Mucosa of descending colon (tissue), 3 donors: ENCODE measurements around the gene PFDN1. TPM values are rescaled to one million over a fixed set of nuclear protein-coding genes. Genes with fewer than 3 reads are reported as not detected.

Experiments used
- ATAC-seq: fragments of 200-7000 bp; cut with Tn5 transposase; one replicate; pipeline ENCODE4 v1.9.1; 2020; ENCODE audit warnings: mild to moderate bottlenecking, moderate library complexity
- DNase-seq, 3 donors: peaks; one replicate each; pipeline ENCODE4 v3.0.0-alpha.2; 2020
- H3K36me3 ChIP-seq: fragments of 200-600 bp; one replicate; pipeline ENCODE4 v1.8.0; 2021; ENCODE audit warnings: low read depth, mild to moderate bottlenecking
- H3K4me1 ChIP-seq: fragments of 200-600 bp; one replicate; pipeline ENCODE4 v1.8.0; 2021; ENCODE audit warnings: low read depth, mild to moderate bottlenecking
- H3K4me3 ChIP-seq: fragments of 200-600 bp; one replicate; pipeline ENCODE4 v1.8.0; 2021; ENCODE audit warnings: mild to moderate bottlenecking
- H3K9me3 ChIP-seq: fragments of 200-600 bp; one replicate; pipeline ENCODE4 v1.8.0; 2021; ENCODE audit warnings: mild to moderate bottlenecking
- intact Hi-C, 2 donors: fragments of 100-400 bp; cut with DNase I in 1 of 2; cut with micrococcal nuclease in 1 of 2; formaldehyde crosslinking; loops; one replicate each; pipeline versions ENCODE4 v1.11.0 to v1.11.1; 2022; cut with DNase I, micrococcal nuclease
- total RNA-seq, 3 donors: library from RNA; stranded (reverse); fragmentation: NEBNext Ultra II Directional in 2 of 3; extraction: Animal tissue kit (Norgen Biotek cat#: 25700) in 2 of 3; gene quantifications; one replicate each; pipeline versions ENCODE4 v1.2.1 to v1.2.4, GENCODE V29; 2021 to 2023
- TF ChIP-seq, protein P1 (sequence below): fragments of 200-600 bp; IDR thresholded peaks from one replicate; pipeline ENCODE4 v1.8.0; 2022; ENCODE audit warnings: antibody characterized with exemption, mild to moderate bottlenecking
- donor health status: DM: no; HTN: no; CAD: no; lungs with moderate emphysema.
- donor health status: DM: no; HTN: no; CAD: no.
- donor health status: DM: no; HTN: yes; CAD: no.

PFDN1 gene
- total RNA-seq, 3 donors from 2014 or later: 33.5 to 48.0 (median 35.9) TPM

DNA sequence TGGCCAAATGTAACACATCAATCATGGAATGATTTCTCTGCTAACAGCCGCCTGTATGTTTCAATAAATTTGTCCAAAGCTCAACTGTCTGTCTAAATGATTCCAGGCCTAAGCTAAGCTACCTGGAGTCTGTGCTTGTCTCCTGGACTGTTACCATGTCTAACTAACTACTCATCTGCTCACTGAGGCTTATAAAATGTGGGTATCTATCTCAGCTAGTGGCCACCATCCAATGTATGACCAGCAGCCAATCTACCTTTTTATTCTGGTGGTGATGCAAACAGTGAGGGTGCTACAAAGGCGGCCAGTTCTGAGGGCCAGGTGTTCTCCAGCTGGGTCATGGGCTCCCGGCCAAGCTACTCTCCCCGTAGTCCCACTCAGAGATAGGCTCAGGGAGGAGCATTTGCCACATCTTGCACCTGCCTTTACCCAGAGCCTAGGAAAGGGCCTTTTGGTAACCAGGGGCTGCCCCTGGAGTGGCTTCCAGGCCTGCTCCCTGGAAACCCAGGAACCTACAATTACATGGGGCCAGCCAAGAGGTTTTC lies 59.1 kb downstream of the PFDN1 start:
- peaks cover 29% of the 10 kb centered on the region for H3K4me1 ChIP-seq
- intact Hi-C loops: loop anchor here (5.0 kb wide), 2 partner anchors 109 to 114 kb away; no protein-coding TSS in a partner anchor
- TF ChIP-seq, protein P1, sequence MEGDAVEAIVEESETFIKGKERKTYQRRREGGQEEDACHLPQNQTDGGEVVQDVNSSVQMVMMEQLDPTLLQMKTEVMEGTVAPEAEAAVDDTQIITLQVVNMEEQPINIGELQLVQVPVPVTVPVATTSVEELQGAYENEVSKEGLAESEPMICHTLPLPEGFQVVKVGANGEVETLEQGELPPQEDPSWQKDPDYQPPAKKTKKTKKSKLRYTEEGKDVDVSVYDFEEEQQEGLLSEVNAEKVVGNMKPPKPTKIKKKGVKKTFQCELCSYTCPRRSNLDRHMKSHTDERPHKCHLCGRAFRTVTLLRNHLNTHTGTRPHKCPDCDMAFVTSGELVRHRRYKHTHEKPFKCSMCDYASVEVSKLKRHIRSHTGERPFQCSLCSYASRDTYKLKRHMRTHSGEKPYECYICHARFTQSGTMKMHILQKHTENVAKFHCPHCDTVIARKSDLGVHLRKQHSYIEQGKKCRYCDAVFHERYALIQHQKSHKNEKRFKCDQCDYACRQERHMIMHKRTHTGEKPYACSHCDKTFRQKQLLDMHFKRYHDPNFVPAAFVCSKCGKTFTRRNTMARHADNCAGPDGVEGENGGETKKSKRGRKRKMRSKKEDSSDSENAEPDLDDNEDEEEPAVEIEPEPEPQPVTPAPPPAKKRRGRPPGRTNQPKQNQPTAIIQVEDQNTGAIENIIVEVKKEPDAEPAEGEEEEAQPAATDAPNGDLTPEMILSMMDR: no peak
- H3K9me3 ChIP-seq: no peaks in the 10 kb centered on the region
- no peak overlapping the region for H3K4me3 ChIP-seq
- DNase-seq: no peak
- ATAC-seq: peak; percentile 2
- no peaks in the 10 kb centered on the region for H3K36me3 ChIP-seq

DNA sequence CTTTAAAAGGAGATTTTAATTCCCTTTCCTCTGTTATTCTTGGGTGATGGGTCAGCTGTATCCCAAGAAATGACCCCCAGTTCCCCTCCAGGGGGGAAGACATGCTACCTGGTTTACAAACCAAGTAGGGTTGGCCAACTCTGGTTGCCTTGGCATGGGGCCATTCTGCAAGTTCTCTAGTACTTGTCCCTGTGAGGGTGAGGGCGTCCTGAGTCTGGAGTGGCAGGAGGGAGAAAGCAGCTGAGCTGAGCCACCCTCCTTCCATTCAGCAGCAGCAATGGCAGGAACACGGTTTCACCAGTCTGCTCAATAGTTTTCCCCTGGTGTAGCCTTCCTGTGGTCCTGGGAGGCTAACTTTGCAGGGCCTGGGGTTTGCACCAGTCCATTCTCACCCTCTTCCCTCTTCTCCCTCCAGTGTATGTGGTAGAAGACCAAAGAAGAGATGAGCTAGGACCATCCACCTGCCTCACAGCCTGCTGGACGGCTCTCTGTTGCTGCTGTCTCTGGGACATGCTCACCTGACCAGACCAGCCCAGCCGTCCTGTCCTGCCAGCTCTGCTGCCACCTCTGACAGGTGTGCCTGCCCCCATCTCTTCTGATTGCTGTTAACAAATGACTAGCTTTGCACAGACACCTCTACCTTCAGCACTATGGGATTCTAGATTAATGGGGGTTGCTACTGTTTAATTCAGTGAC lies 59.9 kb downstream of the PFDN1 start:
- Histone ChIP-seq H3K9me3 (no peaks in the 10 kb centered on the region), H3K4me1 (peaks cover 29% of the 10 kb centered on the region), H3K4me3 (no peak overlapping the region), H3K36me3 (no peaks in the 10 kb centered on the region)
- no peak for ATAC-seq
- intact Hi-C loops: loop anchor here (5.0 kb wide), 2 partner anchors 109 to 114 kb away; no protein-coding TSS in a partner anchor
- TF ChIP-seq, protein P1: no peak
- no peak for DNase-seq

DNA sequence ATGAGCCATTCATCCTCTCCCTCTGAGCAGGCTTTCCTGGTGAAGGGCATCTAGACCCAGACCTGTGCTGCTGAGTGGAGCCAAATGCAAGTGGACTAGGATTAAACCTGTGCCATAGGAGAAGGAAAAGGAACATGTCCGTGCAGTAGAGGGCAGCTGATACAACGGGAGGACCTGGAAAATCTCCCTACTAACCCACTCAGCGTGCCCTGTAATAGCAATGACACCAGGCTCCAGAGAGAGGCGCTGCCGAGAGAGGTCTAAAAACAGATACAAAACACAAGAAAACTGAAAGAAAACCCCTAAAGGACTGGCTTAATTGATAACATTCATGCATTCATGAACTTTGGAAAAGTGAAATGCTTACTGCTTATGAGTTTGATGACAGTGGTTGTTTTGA lies 60.8 kb downstream of the PFDN1 start:
- ATAC-seq (no peak), DNase-seq (no peak)
- Histone ChIP-seq H3K9me3 (no peaks in the 10 kb centered on the region), H3K36me3 (no peaks in the 10 kb centered on the region), H3K4me1 (peaks cover 29% of the 10 kb centered on the region), H3K4me3 (no peak overlapping the region)
- TF ChIP-seq, protein P1: no peak
- intact Hi-C loops: loop anchor here (5.0 kb wide), 2 partner anchors 110 to 115 kb away; no protein-coding TSS in a partner anchor

DNA sequence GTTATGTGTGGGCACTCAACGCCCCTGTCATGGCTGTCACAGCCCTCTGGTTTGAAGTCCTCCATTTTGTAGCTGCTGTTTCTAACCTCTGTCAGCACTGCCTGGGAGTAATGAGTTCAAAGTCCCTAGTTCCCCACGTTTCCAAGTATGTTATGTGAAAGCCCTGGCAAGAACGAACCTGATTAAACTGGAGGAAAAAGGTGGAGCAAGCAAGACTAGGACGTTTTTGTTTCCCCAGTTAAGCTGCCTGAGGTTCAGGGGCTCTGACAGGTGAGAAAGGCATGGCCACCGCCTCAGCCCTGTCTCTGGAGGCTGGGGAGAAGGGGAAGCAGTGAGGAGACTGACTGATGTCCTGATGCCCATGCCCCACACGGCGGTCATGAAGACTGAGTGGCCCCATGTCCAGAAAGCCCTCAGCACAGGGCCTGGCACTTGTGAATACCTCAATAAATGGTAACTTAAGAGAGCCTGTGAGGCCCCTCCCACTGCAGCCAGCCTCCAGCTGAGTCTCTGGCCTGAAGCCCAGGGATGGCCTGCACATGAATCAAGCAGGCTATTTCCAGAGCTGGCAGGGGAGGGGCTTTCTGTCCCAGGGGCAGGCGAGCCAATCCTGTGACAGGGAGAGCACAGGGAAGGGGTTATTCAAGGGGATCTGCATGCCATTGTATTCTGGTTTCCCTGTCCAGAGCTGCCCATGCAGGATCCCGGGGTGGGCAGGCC lies 61.8 kb downstream of the PFDN1 start:
- intact Hi-C loops: loop anchor here (5.0 kb wide), 2 partner anchors 111 to 116 kb away; no protein-coding TSS in a partner anchor
- peak; percentile 77 for ATAC-seq
- no peaks in the 10 kb centered on the region for H3K36me3 ChIP-seq
- H3K4me1 ChIP-seq: peaks cover 33% of the 10 kb centered on the region
- H3K9me3 ChIP-seq: no peaks in the 10 kb centered on the region
- TF ChIP-seq, protein P1: no peak
- no peak overlapping the region for H3K4me3 ChIP-seq
- DNase-seq: peak; percentile 86 to 91 (median 88)

DNA sequence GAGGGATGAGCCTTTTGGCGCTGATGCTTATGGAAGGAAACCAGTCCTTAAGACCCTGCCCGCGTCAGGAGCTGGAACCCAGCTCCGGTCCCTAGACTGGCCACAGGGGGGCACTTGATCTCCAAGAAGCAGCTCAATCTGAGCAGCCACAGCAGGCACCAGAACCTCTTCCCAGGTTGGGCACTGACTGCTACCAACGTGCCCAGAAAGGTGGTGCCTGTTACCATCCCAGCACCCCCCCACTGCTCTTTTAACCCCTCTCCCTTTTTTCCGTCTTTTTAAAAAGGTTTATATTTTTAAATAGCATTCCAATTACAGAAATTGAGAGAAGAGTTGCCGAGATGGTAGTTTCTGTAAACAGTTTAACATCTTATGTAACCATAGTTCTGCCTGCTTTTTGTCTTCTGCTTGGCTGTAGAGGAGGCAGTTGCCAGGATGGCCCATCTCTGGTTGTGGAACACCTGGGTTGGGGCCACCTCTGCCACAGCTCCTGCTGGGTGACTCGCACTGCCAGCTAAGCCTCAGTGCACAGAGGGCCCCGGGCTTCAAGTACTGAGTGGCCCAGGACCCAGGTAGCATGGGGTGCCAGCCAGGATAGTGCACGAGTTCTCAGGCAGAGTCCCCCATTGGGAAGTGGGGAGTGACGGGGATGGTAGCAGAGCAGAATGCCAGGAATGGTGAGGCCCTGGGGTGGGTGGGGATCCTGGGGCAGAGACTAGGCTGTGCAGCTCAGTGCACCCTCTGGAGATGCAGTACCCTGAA lies 62.8 kb downstream of the PFDN1 start:
- ATAC-seq (peak; percentile 45), DNase-seq (peak; percentile 61 to 78 (median 74))
- Histone ChIP-seq H3K9me3 (no peaks in the 10 kb centered on the region), H3K4me3 (no peak overlapping the region), H3K36me3 (no peaks in the 10 kb centered on the region), H3K4me1 (peaks cover 35% of the 10 kb centered on the region)
- TF ChIP-seq, protein P1: peak; percentile 27
- intact Hi-C loops: loop anchor here (5.0 to 10.0 kb wide), 3 partner anchors 55 to 117 kb away; no protein-coding TSS in a partner anchor
